Measurements from ENCODE around the gene OR52N2.
A peak's percentile ranks its signal among the peaks of the same experiment; 100 is the strongest.

Gene OR52N2

DNA sequence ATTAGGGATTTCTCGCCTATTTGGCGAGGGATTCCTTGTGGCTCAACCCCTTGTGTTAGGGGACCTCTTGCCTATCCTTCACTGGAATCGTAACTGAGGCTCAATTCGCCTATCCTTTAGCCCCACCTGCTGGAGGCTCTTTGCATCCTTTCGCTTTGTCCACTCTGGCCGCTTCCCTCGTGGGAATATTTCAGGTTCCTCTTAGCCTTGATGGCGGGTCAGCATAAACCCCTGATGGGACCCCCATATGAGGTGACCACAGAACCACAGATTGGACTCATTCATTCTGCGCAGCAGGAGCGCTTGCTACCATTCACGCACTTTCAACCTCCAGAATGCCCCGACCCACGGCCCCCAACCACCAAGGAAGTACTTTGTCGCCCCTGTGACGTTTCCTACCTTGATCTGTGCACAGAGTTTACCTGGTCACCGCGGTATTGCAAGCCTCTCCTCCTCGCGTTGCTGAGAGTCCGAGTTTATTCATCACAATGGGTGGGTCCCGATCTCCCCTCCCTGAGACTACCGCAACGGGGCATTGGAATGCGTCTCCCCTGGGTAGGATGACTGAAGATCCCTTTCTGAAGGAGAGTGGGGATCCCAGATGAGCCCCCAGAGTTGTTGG, at the start of gene OR52N2:
TSS of gene OR52N2 (plus strand) at position 425 of the 622 bp plus-strand sequence. CDS start 11,412 bp downstream, outside the sequence.
- DNase-seq (ENCODE audit: low read depth in 4 of 4, low spot score in 1 of 4): peak; percentile 34 to 53 (median 46)

DNA sequence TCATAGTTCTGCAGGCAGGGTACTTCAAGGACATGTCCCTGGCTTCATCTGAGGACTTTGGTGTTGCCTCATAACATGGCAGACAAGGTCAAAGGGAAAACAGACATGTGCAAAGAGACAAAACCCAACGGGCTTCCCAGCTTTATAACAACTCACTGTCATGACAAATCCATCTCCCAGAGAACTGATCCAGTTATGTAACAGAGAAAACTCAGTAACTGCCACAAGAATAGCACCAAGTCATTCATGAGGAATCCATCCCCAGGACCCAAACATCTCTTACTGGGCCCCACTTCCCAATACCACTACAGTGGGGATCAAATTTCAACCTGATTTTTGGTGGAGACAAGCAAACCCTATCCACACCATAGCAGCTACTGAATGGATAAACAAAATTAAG, 41.7 kb upstream of the OR52N2 start:
- DNase-seq (ENCODE audit: low read depth in 4 of 4, low spot score in 1 of 4): no peak

DNA sequence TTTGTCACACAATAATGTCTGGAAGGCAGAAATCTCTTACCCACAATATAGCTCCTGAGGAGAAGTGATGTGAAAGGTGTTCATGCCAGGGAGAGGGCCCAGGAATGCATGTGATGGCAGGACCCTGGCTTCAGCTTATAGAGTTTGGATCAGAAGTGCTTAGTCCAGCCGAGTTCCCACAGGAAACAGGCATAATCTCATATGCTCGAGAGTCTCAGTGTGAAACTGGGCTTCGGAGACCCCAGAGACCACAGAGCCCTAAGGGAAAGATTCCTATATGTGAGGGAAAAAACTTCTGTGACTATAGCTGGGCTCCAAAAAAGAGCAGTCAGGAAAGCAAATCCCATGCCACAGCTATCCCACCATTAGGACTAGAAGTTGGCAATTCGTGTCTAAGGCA, 25.5 kb upstream of the OR52N2 start, which contains the start of gene OR52N5:
TSS of gene OR52N5 (minus strand) at position 101 of the 400 bp plus-strand sequence. CDS start 4,721 bp downstream, outside the sequence.
- DNase-seq (ENCODE audit: low read depth in 4 of 4, low spot score in 1 of 4): no peak

DNA sequence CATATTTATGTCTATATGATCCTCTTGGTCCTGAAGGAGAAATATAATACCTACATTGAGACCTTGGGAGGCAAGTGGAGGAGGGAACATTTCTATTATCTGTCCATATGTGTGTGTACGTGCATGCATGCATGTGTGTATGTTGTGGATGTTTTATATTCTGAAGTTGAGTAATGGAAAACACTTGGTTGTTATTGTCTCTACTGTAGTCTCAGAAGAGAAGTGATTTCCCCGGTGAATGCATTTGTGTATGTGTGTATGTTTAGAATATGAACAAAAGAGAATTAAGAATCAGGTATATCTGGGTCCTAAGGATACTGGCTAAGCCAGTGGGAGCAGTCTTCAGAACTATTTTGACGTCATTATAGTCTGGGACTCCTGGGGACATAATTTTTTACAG, 17.6 kb upstream of the OR52N2 start, which contains the start of gene OR52N1:
TSS of gene OR52N1 (minus strand) at position 101 of the 400 bp plus-strand sequence. CDS start 2,449 bp downstream, outside the sequence.
- no peak for DNase-seq (ENCODE audit: low read depth in 4 of 4, low spot score in 1 of 4)

DNA sequence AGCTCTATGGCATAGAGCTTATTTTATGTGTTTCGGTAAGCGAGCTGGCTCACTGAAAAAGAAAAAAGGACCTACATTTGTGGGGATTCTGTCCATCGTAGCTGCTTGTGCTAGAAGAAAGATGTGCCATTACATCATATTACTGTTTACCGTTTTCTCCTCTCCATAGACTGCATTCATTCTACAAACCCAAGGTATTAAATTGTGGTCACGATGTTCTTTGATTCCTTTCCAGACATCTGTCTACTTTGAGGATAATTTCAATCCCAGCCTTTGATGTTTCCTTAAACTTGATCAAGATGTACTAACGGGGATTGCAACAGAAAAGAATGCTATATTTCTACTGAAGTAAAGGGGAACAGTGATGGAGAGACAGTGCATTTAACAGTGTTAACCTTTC, 12.2 kb upstream of the OR52N2 start:
- no peak for DNase-seq (ENCODE audit: low read depth in 4 of 4, low spot score in 1 of 4)

DNA sequence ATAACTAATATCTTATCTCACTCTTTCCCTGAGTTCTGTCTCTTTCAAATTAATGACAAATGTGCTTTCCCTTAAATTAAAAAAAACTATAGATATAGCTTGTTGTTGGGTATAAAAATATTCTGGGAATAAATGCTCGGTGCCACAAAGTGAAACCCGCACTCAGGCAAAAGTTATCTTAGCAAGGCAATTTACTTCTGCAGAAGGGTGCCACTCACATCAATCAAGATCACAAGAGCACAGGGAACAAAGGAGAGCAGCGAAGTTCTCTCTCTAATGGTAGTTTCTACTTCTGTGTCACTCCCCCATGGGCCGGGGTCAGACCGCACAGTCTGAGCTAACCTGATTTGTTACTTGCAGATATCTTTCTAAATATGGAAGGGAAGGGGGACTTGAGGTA, 4.7 kb upstream of the OR52N2 start:
- DNase-seq (ENCODE audit: low read depth in 4 of 4, low spot score in 1 of 4): no peak

DNA sequence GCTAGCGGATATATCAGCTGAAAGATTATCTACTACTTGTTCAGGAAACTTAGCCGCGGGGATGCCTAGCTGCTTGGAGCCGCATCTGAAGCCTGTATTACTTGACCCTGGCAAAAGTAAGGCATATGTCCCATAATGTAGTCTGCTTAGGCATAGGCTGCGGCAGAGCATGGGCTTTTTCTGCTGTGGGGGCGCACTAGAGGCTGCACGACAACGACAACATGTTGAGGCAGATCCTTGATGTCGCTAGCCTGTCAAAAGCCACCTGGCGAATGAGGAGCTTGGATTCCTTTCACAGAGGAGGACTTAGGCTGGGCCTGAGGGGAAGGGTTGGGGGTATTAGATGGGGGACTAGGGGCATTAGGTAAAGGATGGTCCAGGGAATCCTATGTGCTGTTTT, 1.1 kb upstream of the OR52N2 start:
- no peak for DNase-seq (ENCODE audit: low read depth in 4 of 4, low spot score in 1 of 4)

DNA sequence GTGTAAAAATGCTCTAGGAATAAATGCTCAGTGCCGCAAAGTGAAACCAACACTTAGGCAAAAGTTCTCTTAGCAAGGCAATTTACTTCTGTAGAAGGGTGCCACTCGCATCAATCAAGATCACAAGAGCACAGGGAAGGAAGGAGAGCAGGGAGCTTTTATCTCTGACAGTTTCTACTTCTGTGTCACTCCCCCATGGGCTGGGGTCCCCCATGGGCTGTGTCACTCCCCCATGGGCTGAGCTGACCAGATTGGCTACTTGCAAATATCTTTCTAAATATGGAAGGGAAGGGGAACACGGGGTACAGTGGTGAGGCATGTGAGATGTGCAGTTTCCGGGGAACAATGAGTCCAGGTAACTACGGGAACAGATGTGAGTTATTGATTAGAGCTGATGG, 397 bp downstream of the OR52N2 start:
- DNase-seq (ENCODE audit: low read depth in 4 of 4, low spot score in 1 of 4): no peak

DNA sequence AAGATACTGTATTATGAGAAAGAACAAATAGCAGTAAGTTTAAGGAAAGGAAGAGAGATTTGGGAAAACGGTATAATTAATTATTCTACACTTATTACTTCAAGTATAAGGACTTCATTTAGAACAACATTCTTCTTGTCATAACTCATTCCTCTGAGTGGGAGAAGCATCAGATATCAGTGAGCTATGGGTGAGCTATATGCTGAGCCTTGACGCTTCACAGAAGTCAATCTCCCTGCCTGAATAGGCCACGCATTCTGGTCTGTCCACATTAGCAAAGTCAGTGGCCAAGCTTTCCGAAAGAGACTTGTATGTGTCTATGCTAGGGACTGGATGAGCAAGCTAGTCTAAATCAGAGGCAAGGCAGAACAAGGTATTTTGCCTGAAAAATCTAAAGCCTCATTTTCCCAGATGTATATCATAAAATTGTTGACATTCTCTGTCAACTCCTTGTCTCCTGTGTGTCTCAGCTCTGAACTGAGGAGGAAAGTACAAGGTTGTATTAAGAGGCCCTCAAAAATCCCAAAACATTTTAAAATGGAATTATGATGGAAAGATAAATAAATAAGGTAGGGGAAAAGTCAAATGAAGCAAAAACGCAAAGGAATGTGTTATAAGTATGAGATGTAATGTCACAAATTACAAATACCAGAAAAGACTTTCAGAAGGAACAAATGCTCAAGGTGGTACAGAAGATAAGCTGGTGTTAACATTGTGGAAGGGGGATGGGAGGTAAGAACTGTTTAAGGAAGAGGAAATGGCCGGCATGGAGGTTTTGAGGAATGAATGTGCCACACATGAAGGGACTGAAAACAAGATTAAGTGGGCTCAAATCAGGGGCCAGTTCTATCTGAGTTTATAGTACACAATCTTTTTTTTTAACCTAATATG, 1.4 kb downstream of the OR52N2 start:
- DNase-seq (ENCODE audit: low read depth in 4 of 4, low spot score in 1 of 4): no peak

DNA sequence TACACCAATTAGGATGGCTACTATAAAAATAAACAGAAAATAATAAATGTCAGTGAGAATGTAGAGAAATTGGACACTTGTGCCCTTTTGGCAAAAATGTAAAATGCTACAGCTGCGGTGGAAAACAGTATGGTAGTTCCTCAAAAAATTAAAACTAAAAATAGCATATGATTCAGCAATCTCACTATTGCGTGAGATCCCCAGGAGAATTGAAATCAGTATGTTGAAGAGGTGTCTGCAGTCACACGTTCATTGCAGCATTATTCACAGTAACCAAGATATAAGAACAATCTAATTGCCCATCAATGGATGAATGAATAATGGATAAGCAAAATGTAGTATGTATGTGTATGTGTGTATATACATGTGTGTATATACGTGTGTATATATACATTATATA, 6.8 kb downstream of the OR52N2 start:
- no peak for DNase-seq (ENCODE audit: low read depth in 4 of 4, low spot score in 1 of 4)

DNA sequence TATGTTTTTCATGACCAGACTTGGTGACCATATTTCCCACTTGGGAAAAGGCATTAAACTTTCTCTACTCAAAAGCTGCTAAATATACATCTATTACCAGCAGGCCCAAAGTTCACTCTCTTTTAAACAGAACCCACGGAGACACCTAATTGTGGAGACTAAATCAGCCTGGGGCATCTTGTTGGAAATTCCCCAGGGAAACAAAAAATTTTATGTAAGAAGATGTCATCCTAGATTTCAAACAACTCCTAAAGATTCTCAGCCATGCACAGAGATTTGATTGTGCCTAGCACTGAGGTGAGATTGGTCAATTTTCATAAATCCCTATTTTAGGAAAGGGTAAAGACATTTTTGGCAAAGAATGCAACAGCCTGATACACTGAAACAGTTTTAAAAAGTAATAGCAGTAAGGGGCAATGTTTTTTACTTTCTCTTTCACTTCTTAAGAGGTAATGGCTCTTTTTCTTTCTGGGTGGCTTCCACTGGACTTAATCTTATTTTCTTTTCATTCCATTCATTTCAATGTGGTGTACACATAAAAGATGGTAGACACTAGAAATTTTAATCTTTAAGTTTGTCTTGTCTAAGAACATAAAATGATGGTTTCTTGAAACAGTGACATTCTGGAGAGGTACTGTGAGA, 9.6 kb downstream of the OR52N2 start:
- no peak for DNase-seq (ENCODE audit: low read depth in 4 of 4, low spot score in 1 of 4)

DNA sequence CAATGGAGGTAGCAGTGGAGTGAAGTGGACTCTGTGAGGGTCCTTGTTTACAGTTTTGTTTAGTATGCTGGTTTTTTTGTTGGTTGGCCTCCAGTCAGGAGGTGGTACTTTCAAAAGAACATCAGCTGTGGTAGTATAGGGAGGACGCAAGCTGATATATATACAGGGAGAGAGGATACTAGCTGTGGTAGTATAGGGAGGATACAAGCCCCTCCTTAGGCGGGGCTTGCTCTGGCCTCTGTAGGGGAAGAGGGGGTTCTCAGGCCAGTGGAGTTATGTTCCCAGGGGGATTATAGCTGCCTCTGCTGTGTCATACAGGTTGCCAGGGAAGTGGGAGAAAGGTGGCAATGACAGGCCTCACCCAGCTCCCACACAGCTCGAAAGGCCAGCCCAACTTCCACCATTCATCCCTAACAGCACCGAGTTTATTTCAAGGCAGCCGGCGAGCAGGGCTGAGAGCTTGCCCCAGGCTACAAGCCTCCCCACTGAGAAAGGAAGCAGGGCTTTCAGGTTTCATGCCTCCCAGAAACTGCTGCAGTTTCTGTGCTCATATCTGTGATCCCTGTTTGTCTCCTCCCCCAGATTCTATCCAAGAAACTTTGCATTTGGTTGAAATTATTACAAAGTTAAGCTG, 22.6 kb downstream of the OR52N2 start:
- DNase-seq (ENCODE audit: low read depth in 4 of 4, low spot score in 1 of 4): no peak

DNA sequence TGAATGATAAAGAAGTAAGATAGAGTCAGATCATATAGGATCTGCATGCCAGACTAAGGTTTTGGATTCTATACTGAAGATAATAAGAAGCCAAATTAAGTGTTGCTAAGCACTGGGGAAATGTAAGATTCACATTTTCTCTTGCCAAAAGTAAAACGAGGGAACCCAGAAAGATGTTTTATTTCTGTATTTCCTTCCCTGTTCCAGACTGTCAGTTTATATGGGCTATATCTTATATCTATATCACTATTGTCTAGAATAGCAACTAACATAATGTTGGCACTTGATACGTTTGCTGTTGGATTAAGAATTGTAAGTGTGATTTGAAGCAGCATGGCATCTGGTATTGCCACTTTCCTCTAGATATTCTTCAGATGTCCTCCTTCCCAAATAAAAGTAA, 24.7 kb downstream of the OR52N2 start:
- no peak for DNase-seq (ENCODE audit: low read depth in 4 of 4, low spot score in 1 of 4)

DNA sequence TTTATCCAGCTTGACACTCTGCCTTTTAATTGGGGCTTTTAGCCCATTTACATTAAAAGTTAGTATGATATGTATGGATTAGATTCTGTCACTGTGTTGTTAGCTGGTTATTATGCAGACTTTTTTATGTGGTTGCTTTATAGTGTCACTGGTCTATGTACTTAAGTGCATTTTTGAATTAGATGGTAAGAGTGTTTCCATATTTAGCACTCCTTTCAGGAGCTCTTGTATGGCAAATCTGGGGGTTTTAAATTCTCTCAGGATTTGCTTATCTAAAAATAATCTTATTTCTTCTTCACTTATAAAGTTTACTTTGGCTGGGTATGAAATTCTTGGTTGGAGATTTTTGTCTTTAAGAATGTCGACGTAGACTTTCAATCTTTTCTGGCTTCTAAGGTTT, 29.0 kb downstream of the OR52N2 start:
- no peak for DNase-seq (ENCODE audit: low read depth in 4 of 4, low spot score in 1 of 4)

DNA sequence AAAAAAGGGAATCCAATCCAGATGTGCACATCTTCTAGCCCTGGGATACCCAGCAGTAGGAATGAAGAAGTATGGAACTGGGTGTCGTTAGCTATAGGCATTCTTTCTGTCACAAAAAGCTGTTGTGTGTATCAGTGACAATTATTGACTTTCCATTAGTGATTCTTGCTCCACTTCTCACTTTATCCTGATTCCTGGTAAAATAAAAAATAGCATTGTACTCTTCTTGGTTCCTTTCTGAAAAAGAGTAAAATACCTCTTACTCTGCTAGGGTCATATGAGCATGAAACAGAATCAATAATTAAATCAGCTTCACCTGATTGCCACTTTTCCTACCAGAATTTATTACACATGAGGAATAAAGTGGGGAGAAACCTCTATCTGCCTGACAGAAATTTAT, 33.1 kb downstream of the OR52N2 start, which contains the start of gene OR52E6:
TSS of gene OR52E6 (minus strand) at position 101 of the 400 bp plus-strand sequence. CDS start at position 101, 0 bp downstream.
- DNase-seq (ENCODE audit: low read depth in 4 of 4, low spot score in 1 of 4): no peak

DNA sequence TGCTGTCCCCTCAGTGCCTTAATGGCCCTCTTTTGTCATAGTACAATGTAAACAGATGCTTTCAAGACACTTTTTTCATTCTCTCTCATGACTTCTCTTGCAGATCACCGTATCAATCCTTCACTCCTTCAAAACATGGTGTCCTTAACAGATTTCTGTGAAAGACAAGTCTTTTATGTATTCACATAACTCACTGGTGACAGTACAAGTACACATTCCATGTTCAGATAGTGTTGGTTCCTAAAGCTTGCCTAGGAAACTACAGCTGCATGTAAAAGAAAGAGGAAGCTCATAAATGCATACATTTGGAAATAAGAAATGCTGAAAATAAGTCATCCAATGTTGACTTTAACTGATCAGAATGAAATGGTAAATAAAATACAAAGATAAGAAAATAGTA, 38.0 kb downstream of the OR52N2 start:
- no peak for DNase-seq (ENCODE audit: low read depth in 4 of 4, low spot score in 1 of 4)

DNA sequence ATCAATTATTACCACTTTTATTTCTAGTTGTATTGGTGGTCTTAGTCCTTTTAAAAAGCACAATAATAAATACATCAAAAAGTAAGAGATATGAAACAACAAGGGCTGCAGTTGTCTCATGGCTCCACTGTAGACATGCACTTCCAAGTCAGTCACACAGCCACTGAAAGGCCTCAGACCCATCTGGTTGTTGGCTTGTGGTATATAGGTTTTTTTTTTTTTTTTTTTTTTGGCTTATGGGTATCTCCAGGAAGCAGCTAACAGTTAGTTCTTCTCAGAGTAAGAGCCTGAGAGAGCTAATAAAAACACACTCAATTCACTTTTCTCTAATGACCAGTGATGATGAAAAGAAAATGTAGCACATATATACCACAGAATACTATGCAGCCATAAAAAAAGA, 39.0 kb downstream of the OR52N2 start:
- no peak for DNase-seq (ENCODE audit: low read depth in 4 of 4, low spot score in 1 of 4)

DNA sequence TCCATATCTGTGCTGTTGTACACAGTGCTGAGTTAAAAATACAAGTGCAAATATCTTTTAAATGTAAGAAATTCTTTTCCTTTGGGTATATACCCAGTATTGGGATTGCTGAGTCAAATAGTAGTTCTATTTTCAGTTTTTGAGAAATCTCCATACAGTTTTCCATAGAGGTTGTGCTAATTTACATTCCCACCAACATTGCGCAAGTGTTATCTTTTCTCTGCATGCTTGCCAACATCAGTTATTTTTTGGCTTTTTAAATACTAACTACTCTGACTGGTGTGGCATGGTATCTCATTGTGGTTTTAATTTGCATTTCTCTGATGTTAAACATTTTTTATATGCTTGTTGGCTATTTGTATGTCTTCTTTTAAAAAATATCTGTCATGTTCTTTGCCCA, 42.3 kb downstream of the OR52N2 start:
- no peak for DNase-seq (ENCODE audit: low read depth in 4 of 4, low spot score in 1 of 4)

DNA sequence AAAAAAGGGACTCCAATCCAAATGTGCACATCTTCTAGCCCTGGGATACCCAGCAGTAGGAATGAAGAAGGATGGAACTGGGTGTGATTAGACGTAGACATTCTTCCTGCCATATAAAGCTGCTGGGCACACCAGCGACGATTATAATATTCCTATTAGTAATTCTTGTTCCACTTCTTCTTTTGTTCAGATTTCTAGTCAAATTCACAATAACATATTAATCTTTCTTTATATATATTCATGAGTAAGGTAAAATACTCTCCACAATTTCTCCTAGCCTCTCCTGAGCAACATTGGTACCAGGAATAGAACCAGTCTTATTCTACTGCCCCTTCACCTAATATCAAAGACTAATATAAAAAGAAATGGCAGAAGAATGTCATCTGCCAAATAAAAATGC, 48.9 kb downstream of the OR52N2 start, which contains the start of gene OR52E8:
TSS of gene OR52E8 (minus strand) at position 101 of the 400 bp plus-strand sequence. CDS start at position 101, 0 bp downstream.
- DNase-seq (ENCODE audit: low read depth in 4 of 4, low spot score in 1 of 4): no peak

DNA sequence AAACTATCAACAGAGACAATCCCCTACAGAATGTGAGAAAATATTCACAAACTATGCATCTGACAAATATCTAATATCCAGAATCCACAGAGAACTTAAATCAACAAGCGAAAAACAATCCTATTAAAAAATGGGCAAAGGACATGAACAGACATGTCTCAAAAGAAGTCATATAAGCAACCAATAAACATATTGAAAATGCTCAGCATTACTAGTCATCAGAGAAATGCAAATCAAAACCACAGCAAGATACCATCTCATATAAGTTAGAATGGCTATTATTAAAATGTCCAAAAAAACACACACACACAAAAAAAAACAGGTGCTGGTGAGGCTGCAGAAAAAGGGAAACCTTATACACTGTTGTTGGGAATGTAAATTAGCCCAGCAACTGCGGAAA, 57.1 kb downstream of the OR52N2 start:
- no peak for DNase-seq (ENCODE audit: low read depth in 4 of 4, low spot score in 1 of 4)

All from stimulated activated CD4-positive, alpha-beta T cell treated with anti-CD3 and anti-CD28 coated beads, Interleukin-1b, Interleukin-23, amount 100 ng/mL, for 24 hours (primary cell).